Transverse colon (tissue), 4 donors: ENCODE measurements around the gene MAS1L.

Experiments used
- CTCF ChIP-seq, 5 experiments: fragments of 200-600 bp in 3 of 5; fragments of 450-650 bp in 2 of 5; sonication (generic) in 3 of 5; IDR thresholded peaks; 1 replicate in 2 of 5; 2 replicates in 3 of 5; pipeline ENCODE4 v1.5.1; 2016 to 2017; ENCODE audit warnings: antibody characterized with exemption in 5 of 5, inconsistent platforms in 3 of 5, mild to moderate bottlenecking in 2 of 5, moderate library complexity in 1 of 5
- POLR2A ChIP-seq: fragments of 450-650 bp; IDR thresholded peaks from one replicate; pipeline ENCODE4 v1.6.1; 2016; ENCODE audit warnings: antibody characterized with exemption, mild to moderate bottlenecking, moderate library complexity
- POLR2AphosphoS5 ChIP-seq, 3 donors: sonication (generic); formaldehyde crosslinking; IDR thresholded peaks; one replicate each; pipeline ENCODE4 v1.6.1; 2016; ENCODE audit warnings: antibody characterized with exemption in 3 of 3

GRCh38 chr6:29509239-29509638, 21.5 kb upstream of the MAS1L start:
- TF ChIP-seq CTCF (IDR thresholded peaks at IDR 0.05) (no peak), POLR2AphosphoS5 (IDR thresholded peaks at IDR 0.05) (no peak), POLR2A (no peak)
